Heart right ventricle (tissue), 16 donors: ENCODE data around the gene USP30. TPM values are rescaled to one million over a fixed set of nuclear protein-coding genes. Genes with fewer than 3 reads are reported as not detected.
"Not testable (repeated sequence)": the region's sequence is repeated elsewhere in the genome, so short reads cannot be mapped to it uniquely, and the experiment has no call there.

ENCODE experiments used
- ATAC-seq, 8 donors: fragments of 200-7000 bp; cut with Tn5 transposase; one replicate each; pipeline ENCODE4 v1.9.1; 2020; ENCODE audit warnings: mild to moderate bottlenecking in 8 of 8, moderate library complexity in 8 of 8, moderate number of reproducible peaks in 1 of 8
- DNase-seq, 2 donors: peaks; one replicate each; pipeline ENCODE4 v3.0.0-alpha.2; 2020
- H3K27ac ChIP-seq, 10 donors: fragments of 200-600 bp; sonication (generic) in 2 of 10; one replicate each; pipeline versions ENCODE4 v1.5.0 to v1.8.0; 2020 to 2022; ENCODE audit warnings: mild to moderate bottlenecking in 3 of 10
- H3K27me3 ChIP-seq, 7 donors: fragments of 200-600 bp; one replicate each; pipeline ENCODE4 v1.8.0; 2021 to 2022; ENCODE audit warnings: mild to moderate bottlenecking in 2 of 7
- H3K36me3 ChIP-seq, 9 donors: fragments of 200-600 bp; sonication (generic) in 1 of 9; one replicate each; pipeline versions ENCODE4 v1.5.0 to v1.8.0; 2020 to 2022; ENCODE audit warnings: mild to moderate bottlenecking in 2 of 9
- H3K4me1 ChIP-seq, 9 donors: fragments of 200-600 bp; sonication (generic) in 1 of 9; one replicate each; pipeline versions ENCODE4 v1.5.0 to v1.8.0; 2020 to 2022; ENCODE audit warnings: mild to moderate bottlenecking in 4 of 9
- H3K4me3 ChIP-seq, 10 donors: fragments of 200-600 bp; sonication (generic) in 2 of 10; one replicate each; pipeline versions ENCODE4 v1.5.0 to v1.8.0; 2020 to 2022; ENCODE audit warnings: mild to moderate bottlenecking in 7 of 10, moderate library complexity in 2 of 10
- H3K9me3 ChIP-seq, 11 donors: fragments of 200-600 bp in 10 of 11; sonication (generic) in 2 of 11; one replicate each; pipeline versions ENCODE4 v1.5.0 to v1.8.0; 2013 to 2022; ENCODE audit warnings: mild to moderate bottlenecking in 2 of 11, control low read depth in 1 of 11, moderate library complexity in 1 of 11
- CTCF ChIP-seq, 9 donors: fragments of 200-600 bp; sonication (generic) in 2 of 9; IDR thresholded peaks; one replicate each; pipeline versions ENCODE4 v1.5.0 to v1.8.0; 2021 to 2022; ENCODE audit warnings: antibody characterized with exemption in 9 of 9, mild to moderate bottlenecking in 5 of 9, moderate library complexity in 1 of 9
- WGBS, 2 donors: extraction: QIAGEN DNeasy Blood & Tissue Kit; methylation state at CpG; one replicate each; pipeline ENCODE4 v1.1.7; 2013; ENCODE audit warnings: inconsistent platforms in 1 of 2; 5-methylcytosine and 5-hydroxymethylcytosine counted together
- intact Hi-C, 10 donors: fragments of 100-400 bp; cut with DNase I; formaldehyde crosslinking; loops; one replicate each; pipeline versions ENCODE4 v1.11.1 to v1.14.2; 2022
- polyA plus RNA-seq, 2 donors: library from polyadenylated mRNA; stranded (reverse); fragments of 200-250 nt; gene quantifications; one replicate each; pipeline ENCODE4 v1.2.3, GENCODE V29; 2013
- total RNA-seq, 10 donors: library from RNA; stranded (reverse); fragmentation: NEBNext Ultra II Directional in 3 of 10; extraction: Animal tissue kit (Norgen Biotek cat#: 25700) in 3 of 10; gene quantifications; one replicate each; pipeline versions ENCODE4 v1.2.1 to v1.2.4, GENCODE V29; 2021 to 2023
- donor health status: Arrhythmogenic right ventricular cardiomyopathy.
- donor health status: ischemic (EF 13 %, LVEDD 7.1; RV severe dilation, severe dysfunction).
- donor health status: healthy with polysubstance abuse.
- donor health status: DM: no; HTN: yes; CAD: no.
- donor health status: DM: no; HTN: no; CAD: no.
- donor health status: ischemic (EF 25% LVEDD 6.9; RV normal size, moderate dysfunction).
- donor health status: ischemic (EF 25% LVEDD 5.7; RV mildly dilated, moderate dysfunction).
- donor health status: healthy.
- donor health status: DM: yes; HTN: yes; CAD: no.
- donor health status: Ischemic cardiomyopathy.
- donor health status: ischemic (EF 35%, LVEDD 5.7; RV mildly dilated, moderate dysfunction).
- donor health status: nonischemic (EF 11% LVEDD 7.7; RV severe dilation, severe dysfunction).
- donor health status: DM: yes; HTN: yes; CAD: no.
- donor health status: PGD.
- donor health status: ischemic (EF 29% LVEDD 5.4; RV normal size, mild dysfunction).
- donor health status: nonischemic (EF 23%, LVEDD 6.1; RV moderate dilation, normal function).

USP30 gene
- total and polyA plus RNA-seq, 12 donors, result 4.8 to 22.2 (median 12.7) TPM

- Histone ChIP-seq H3K4me3 (no peak overlapping the region), H3K9me3 (no peaks in the 10 kb centered on the region), H3K27ac (no peak overlapping the region), H3K36me3 (no peaks in the 10 kb centered on the region), H3K27me3 (peaks cover 0 to 25% (median 6%) of the 10 kb centered on the region in 7 donors), H3K4me1 (peaks cover 0 to 6% (median 4%) of the 10 kb centered on the region in 9 donors)
- 79 to 81% methylated on average over 8 of the region's 8 CpGs for WGBS, 2 donors
- no peak for DNase-seq
- intact Hi-C loops, result no loop called here
- no peak for TF ChIP-seq CTCF (IDR thresholded peaks at IDR 0.05)
- no peak for ATAC-seq
Observed at GRCh38 chr12:109047081-109047805, 5.1 kb upstream of the USP30 start.

- WGBS, 2 donors, result 78 to 85% methylated on average over 3 of the region's 3 CpGs
- ATAC-seq, H3K27ac ChIP-seq, H3K4me3 ChIP-seq, DNase-seq, H3K9me3 ChIP-seq, H3K36me3 ChIP-seq, intact Hi-C loops: not testable (repeated sequence)
- peaks cover 0 to 18% (median 4%) of the 10 kb centered on the region in 7 donors for H3K27me3 ChIP-seq
- H3K4me1 ChIP-seq, result peaks cover 2 to 14% (median 11%) of the 10 kb centered on the region in 9 donors
Observed at GRCh38 chr12:109048706-109049105, 3.7 kb upstream of the USP30 start.

GRCh38 chr12:109049794-109050193 is 2.6 kb upstream of the USP30 start:
- H3K36me3 ChIP-seq, DNase-seq, H3K27ac ChIP-seq, H3K27me3 ChIP-seq, intact Hi-C loops, ATAC-seq, H3K9me3 ChIP-seq, H3K4me3 ChIP-seq: not testable (repeated sequence)
- WGBS, 2 donors, result 79 to 81% methylated on average over 8 of the region's 8 CpGs
- H3K4me1 ChIP-seq, result peaks cover 2 to 24% (median 17%) of the 10 kb centered on the region in 9 donors

- ATAC-seq (peak in 2 of 8 donors; percentile 26 to 46), DNase-seq (no peak)
- Histone ChIP-seq H3K4me1 (peaks cover 2 to 24% (median 17%) of the 10 kb centered on the region in 9 donors), H3K27ac (peak overlapping the region in 9 of 10 donors; percentile 66 to 96 (median 90)), H3K36me3 (peaks cover 0 to 8% (median 2%) of the 10 kb centered on the region in 9 donors), H3K4me3 (peak overlapping the region; percentile 63 to 100 (median 92)), H3K9me3 (no peaks in the 10 kb centered on the region), H3K27me3 (no peaks in the 10 kb centered on the region)
- no peak for TF ChIP-seq CTCF (IDR thresholded peaks at IDR 0.05)
- 4 to 5% methylated on average over 6 of the region's 6 CpGs for WGBS, 2 donors
- intact Hi-C loops, result loop anchor here in 1 of 10 donors (2.0 kb wide), 1 partner anchor 249 kb away; no protein-coding TSS in a partner anchor
Observed at GRCh38 chr12:109052097-109052413, 321 bp upstream of the USP30 start.

- no peak for DNase-seq
- WGBS, 2 donors, result 12 to 13% methylated on average over 9 of the region's 9 CpGs
- intact Hi-C loops, result loop anchor here in 1 of 10 donors (2.0 kb wide), 1 partner anchor 251 kb away; no protein-coding TSS in a partner anchor
Observed at GRCh38 chr12:109053382-109054123, 1.2 kb downstream of the USP30 start.

GRCh38 chr12:109054124-109054513 is 1.7 kb downstream of the USP30 start:
- DNase-seq, ATAC-seq, H3K27me3 ChIP-seq, intact Hi-C loops, H3K9me3 ChIP-seq: not testable (repeated sequence)
- peak overlapping the region in 9 of 10 donors; percentile 83 to 96 (median 90) for H3K27ac ChIP-seq
- H3K36me3 ChIP-seq, result peaks cover 0 to 29% (median 20%) of the 10 kb centered on the region in 9 donors
- H3K4me3 ChIP-seq, result peak overlapping the region in 5 of 10 donors; percentile 15 to 98 (median 81)
- peaks cover 2 to 24% (median 17%) of the 10 kb centered on the region in 9 donors for H3K4me1 ChIP-seq
- 81 to 88% methylated on average over 4 of the region's 4 CpGs for WGBS, 2 donors

More at GRCh38 chr12:109053382-109054123, 1.2 kb downstream of the USP30 start:
- Histone ChIP-seq H3K27ac (peak overlapping the region in 9 of 10 donors; percentile 83 to 96 (median 90)), H3K4me3 (peak overlapping the region in 9 of 10 donors; percentile 63 to 99 (median 89)), H3K36me3 (peaks cover 0 to 23% (median 15%) of the 10 kb centered on the region in 9 donors), H3K9me3 (no peaks in the 10 kb centered on the region), H3K4me1 (peaks cover 2 to 24% (median 17%) of the 10 kb centered on the region in 9 donors), H3K27me3 (no peaks in the 10 kb centered on the region)
- peak in 1 of 8 donors; percentile 4 for ATAC-seq
- TF ChIP-seq CTCF (IDR thresholded peaks at IDR 0.05), result no peak
